Measurements from ENCODE around the gene ATP2B2.

ATP2B2 gene

DNA sequence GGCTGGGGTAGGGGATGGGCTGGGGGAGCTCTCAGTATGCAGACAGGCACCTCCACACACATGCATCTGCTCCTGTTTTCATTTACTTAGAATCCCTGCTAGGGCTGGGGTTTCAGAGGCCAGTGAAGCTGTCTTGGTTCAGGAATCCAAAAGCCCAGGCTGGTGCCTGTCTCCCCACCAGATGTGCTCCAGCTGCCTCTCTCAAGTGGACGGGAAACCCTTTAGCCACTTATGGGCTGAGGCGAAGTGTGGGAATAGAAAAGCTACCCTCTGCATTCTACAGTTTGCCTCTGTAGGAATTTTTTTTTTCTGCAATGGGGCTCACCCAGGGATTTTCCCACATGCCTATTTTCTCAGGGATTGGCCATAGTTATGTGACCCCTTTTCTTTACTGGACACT is 72.5 kb downstream of the ATP2B2 start:
- no peak overlapping the region for H3K4me3 ChIP-seq
- DNase-seq (ENCODE audit: low spot score): no peak
- no peak overlapping the region for H3K27ac ChIP-seq
- TF ChIP-seq, protein P1, sequence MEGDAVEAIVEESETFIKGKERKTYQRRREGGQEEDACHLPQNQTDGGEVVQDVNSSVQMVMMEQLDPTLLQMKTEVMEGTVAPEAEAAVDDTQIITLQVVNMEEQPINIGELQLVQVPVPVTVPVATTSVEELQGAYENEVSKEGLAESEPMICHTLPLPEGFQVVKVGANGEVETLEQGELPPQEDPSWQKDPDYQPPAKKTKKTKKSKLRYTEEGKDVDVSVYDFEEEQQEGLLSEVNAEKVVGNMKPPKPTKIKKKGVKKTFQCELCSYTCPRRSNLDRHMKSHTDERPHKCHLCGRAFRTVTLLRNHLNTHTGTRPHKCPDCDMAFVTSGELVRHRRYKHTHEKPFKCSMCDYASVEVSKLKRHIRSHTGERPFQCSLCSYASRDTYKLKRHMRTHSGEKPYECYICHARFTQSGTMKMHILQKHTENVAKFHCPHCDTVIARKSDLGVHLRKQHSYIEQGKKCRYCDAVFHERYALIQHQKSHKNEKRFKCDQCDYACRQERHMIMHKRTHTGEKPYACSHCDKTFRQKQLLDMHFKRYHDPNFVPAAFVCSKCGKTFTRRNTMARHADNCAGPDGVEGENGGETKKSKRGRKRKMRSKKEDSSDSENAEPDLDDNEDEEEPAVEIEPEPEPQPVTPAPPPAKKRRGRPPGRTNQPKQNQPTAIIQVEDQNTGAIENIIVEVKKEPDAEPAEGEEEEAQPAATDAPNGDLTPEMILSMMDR (IDR thresholded peaks at IDR 0.05): no peak

DNA sequence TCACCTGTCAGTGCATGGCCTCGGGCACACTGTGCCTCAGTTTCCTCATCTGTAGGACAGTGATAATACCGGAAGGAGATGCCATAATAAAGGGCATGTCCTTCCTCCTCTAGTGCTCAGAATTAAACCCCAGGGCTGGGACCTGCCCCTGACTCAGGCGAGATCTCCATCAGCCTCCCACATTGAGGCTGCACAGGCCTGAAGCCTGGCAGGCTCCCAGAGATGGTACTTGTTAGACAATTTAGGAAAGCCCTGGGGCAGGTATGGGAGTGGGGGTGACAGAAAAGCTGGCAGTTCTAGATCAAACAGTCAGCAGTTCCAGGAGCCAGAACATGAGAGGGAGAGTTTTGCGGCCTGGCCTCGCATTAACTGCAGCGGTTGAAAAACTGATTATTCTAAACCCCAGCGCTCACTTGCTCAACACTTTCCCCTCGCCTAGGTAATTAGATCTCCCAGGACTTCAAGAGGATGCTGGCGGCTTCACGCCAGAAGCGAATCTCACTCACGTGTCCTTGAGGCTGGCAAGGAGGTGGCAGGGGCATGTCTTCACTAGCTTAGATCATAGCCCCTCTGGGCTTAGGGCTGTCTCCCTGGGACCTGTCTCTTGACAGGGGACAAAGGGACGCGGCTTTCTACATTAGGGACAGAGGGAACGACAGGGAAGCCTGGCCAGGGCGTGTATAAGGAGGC is 73.1 kb downstream of the ATP2B2 start:
- Histone ChIP-seq H3K4me3 (no peak overlapping the region), H3K27ac (no peak overlapping the region)
- DNase-seq (ENCODE audit: low spot score): no peak
- TF ChIP-seq, protein P1 (IDR thresholded peaks at IDR 0.05): no peak

DNA sequence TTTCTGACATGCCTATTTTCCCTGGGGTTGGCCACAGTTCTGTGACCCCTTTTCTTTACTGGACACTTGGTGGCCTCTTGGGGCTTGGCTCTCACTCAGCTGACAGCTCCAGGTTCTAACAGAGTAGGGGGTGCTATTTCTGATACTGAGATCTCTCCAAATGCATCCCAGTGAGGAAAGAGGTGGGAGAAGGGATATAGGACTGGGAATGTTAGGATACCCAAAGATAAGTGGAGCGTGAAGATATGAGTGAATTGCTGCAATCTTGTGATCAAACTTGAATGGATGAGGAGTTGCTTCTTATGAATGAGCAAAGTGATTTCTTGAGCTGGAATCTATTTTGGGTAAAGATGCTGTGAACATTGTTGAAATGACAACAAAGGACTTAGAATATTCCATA is 74.6 kb downstream of the ATP2B2 start:
- H3K4me3 ChIP-seq: no peak overlapping the region
- TF ChIP-seq, protein P1 (IDR thresholded peaks at IDR 0.05): no peak
- no peak overlapping the region for H3K27ac ChIP-seq
- DNase-seq (ENCODE audit: low spot score): no peak

DNA sequence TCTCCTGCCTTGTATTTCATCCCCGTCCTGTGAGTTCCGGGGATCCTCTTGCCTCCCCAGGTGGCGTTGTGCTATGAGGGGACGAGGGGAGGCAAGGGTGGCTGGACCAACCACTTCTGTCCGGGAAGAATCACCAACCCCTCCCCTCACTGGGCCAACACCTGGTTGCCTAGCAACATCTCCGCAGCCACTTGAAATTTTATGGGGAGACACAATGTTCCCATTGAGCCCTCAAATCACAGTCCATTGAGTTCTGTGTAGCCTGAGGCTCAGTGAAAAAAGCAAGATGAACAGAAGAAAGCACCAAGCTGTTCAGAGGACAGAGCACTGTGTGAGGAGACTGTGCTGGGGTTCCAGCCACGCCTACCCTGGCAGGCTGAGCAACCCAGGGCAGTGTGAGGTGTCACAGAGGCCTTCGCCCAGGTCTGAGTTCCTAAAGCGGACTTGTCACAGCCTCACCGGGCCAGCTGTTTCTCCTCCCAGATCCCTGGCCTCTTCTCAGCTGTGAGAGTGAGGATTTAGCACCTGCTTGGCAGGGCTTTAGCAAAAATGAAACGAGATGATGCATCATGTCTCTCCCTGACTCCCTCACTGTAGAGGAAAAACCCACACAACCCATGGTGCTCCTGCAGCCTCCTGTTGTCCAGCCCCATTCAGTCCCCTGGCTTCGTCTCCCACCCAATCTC is 76.8 kb downstream of the ATP2B2 start:
- no peak overlapping the region for H3K27ac ChIP-seq
- TF ChIP-seq, protein P1 (IDR thresholded peaks at IDR 0.05): no peak
- DNase-seq (ENCODE audit: low spot score): no peak
- H3K4me3 ChIP-seq: no peak overlapping the region

DNA sequence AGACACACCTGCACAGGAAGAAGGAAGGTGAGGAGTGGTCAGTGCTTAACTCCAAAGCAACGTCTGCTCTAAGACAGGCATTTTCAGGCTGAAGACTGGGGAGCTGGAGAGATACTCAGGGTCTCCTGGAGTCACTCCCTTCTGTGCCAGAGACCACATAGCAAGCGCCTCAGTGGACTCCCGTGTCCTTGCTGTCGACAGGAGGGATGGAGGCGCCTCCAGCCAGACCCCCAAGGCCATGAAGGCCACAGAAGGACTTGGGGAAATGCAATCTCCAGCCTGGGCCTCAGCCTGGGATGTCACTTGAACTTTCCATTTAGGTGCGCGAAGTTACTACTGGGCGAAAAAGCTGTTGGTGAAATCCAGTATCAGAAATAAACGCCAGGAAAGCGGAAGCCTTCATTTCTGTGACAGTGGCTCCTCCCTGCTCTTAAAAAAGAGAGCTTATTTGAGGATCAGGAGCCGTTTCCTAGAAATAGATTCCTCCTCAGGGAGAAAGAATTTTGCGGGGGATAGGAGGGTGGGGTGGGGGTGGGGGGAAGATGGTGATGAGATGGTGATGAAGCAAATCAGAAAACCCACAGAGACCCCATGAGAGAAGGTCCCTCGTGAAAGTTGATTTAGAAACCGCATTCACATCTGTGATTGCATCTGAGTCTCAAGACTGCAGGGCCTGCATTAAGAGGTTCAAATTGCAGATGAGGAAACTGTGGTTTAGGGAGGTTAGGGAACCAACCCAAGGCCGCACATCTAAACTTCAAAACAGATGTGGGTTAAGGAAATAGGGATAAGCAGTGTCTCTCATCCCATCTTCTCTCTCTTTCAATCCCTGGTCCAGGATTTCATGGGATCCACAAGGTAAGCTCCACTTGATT is 78.8 kb downstream of the ATP2B2 start:
- H3K27ac ChIP-seq: no peak overlapping the region
- TF ChIP-seq, protein P1 (IDR thresholded peaks at IDR 0.05): no peak
- DNase-seq (ENCODE audit: low spot score): no peak
- H3K4me3 ChIP-seq: no peak overlapping the region

DNA sequence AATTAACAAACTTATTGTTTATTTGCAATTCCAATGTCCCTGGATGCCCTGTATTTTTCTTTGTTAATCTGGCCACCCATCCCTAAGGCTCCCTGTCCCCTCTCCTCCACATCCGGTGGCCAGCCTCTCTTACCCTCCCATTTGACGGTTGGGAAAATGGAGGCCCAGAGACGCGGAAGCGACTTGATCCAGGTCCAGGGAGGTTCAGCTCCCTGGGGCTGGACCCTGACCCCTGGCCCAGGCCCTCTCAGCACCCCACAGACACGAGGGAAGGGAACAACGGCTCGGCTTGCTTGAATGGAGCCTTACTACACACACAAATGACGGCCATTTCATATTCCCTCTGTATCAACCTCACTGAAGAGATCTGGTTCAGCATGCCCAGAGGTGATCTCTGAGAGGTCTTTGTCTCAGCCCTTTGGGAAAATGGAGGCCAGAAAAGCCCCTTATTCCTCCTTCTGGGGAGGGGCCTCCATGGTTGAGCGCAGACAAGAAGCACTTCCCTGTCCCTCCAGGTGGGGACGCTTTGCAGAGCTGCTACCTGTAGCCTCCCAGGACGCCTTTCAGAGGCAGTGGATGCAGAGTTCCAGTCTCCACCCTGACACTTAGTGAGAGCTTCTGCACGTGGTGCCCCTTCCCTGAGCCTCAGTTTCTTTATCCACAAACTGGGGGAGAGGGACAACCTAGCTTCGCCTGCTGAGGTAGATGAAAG is 82.1 kb downstream of the ATP2B2 start:
- no peak overlapping the region for H3K4me3 ChIP-seq

More for the DNA sequence above, 82.1 kb downstream of the ATP2B2 start:
- TF ChIP-seq, protein P1 (IDR thresholded peaks at IDR 0.05): no peak
- no peak overlapping the region for H3K27ac ChIP-seq
- DNase-seq (ENCODE audit: low spot score): no peak

Measured in coronary artery (tissue), 2 donors.